HepG2 (cell line): Measurements from ENCODE around the gene CBX5. TPM values are rescaled to one million over a fixed set of nuclear protein-coding genes. Genes with fewer than 3 reads are reported as not detected.
A peak's percentile ranks its signal among the peaks of the same experiment; 100 is the strongest.

Source experiments
- ATF1 ChIP-seq: IDR thresholded peaks from 2 replicates; pipeline ENCODE4 v1.6.1; 2016; ENCODE audit warnings: mild to moderate bottlenecking, control low read depth
- BCL6 ChIP-seq: IDR thresholded peaks from 2 replicates; pipeline ENCODE4 v1.6.1; 2016; ENCODE audit warnings: missing genetic modification reagents, missing compliant biosample characterization
- CBFB ChIP-seq: sonication (generic); formaldehyde crosslinking; IDR thresholded peaks from 2 replicates; pipeline ENCODE4 v1.4.0; 2020; ENCODE audit warnings: missing genetic modification reagents
- DNMT3B ChIP-seq: conservative IDR thresholded peaks from 2 replicates; pipeline ENCODE4 v1.6.1; 2016; ENCODE audit warnings: missing biosample characterization, control low read depth
- EEA1 ChIP-seq: sonication (generic); formaldehyde crosslinking; IDR thresholded peaks from 2 replicates; pipeline ENCODE4 v1.5.1; 2020; ENCODE audit warnings: mild to moderate bottlenecking, missing genetic modification reagents, borderline replicate concordance
- HDAC2 ChIP-seq: sonication (generic); formaldehyde crosslinking; IDR thresholded peaks from 2 replicates; pipeline ENCODE4 v1.4.0; 2020; ENCODE audit warnings: missing genetic modification reagents
- HNF4G ChIP-seq, 2 experiments: sonication (generic) in 1 of 2; formaldehyde crosslinking in 1 of 2; IDR thresholded peaks; 2 replicates each; pipeline versions ENCODE4 v1.4.0 to v1.6.1; 2011 to 2020; ENCODE audit warnings: borderline replicate concordance in 2 of 2, low read depth in 2 of 2, mild to moderate bottlenecking in 2 of 2, low read length in 1 of 2, missing genetic modification reagents in 1 of 2, moderate library complexity in 1 of 2
- MAZ ChIP-seq, 2 experiments: sonication (generic) in 1 of 2; formaldehyde crosslinking in 1 of 2; IDR thresholded peaks; 2 replicates each; pipeline versions ENCODE4 v1.5.0 to v1.6.1; 2012 to 2020; ENCODE audit warnings: low read depth in 2 of 2, mild to moderate bottlenecking in 2 of 2, borderline replicate concordance in 1 of 2, improper control_type of control experiment in 1 of 2, low read length in 1 of 2, missing genetic modification reagents in 1 of 2, moderate library complexity in 1 of 2
- MED8 ChIP-seq: sonication (generic); formaldehyde crosslinking; IDR thresholded peaks from 2 replicates; pipeline ENCODE4 v1.8.1; 2023; ENCODE audit warnings: mild to moderate bottlenecking, missing genetic modification reagents; ENCODE audit not compliant: insufficient replicate concordance
- MIXL1 ChIP-seq: IDR thresholded peaks from 2 replicates; pipeline ENCODE4 v1.6.1; 2016
- NFYC ChIP-seq: IDR thresholded peaks from 2 replicates; pipeline ENCODE4 v1.6.1; 2016; ENCODE audit warnings: missing genetic modification reagents, missing compliant biosample characterization
- PAX8 ChIP-seq: sonication (generic); formaldehyde crosslinking; IDR thresholded peaks from 2 replicates; pipeline ENCODE4 v1.8.0; 2022; ENCODE audit warnings: mild to moderate bottlenecking, missing genetic modification reagents, borderline replicate concordance
- PHF20 ChIP-seq: sonication (generic); formaldehyde crosslinking; IDR thresholded peaks from 2 replicates; pipeline ENCODE4 v1.5.0; 2020; ENCODE audit warnings: mild to moderate bottlenecking, missing genetic modification reagents
- PHF21A ChIP-seq: sonication (generic); formaldehyde crosslinking; IDR thresholded peaks from 2 replicates; pipeline ENCODE4 v1.5.0; 2020; ENCODE audit warnings: mild to moderate bottlenecking, missing genetic modification reagents
- POLR2G ChIP-seq: fragments of 200-400 bp; formaldehyde crosslinking; IDR thresholded peaks from 2 replicates; pipeline ENCODE4 v1.6.1; 2018; ENCODE audit warnings: mild to moderate bottlenecking, low read depth, low read length, moderate library complexity
- RAD21 ChIP-seq: fragments of 450-650 bp; formaldehyde crosslinking; IDR thresholded peaks from 2 replicates; pipeline ENCODE4 v1.5.0; 2020; ENCODE audit warnings: mild to moderate bottlenecking
- RBFOX2 ChIP-seq: fragments of 200-400 bp; formaldehyde crosslinking; IDR thresholded peaks from 2 replicates; pipeline ENCODE4 v1.6.1; 2017; ENCODE audit warnings: low read depth, mild to moderate bottlenecking, low read length
- REXO4 ChIP-seq: sonication (generic); formaldehyde crosslinking; IDR thresholded peaks from 2 replicates; pipeline ENCODE4 v1.8.0; 2022; ENCODE audit warnings: missing genetic modification reagents, mild to moderate bottlenecking, borderline replicate concordance
- RFX5 ChIP-seq: IDR thresholded peaks from 2 replicates; pipeline ENCODE4 v1.6.1; 2011; ENCODE audit warnings: low read depth, low read length, improper control_type of control experiment
- ZNF326 ChIP-seq: sonication (generic); formaldehyde crosslinking; IDR thresholded peaks from 2 replicates; pipeline ENCODE4 v1.4.0; 2020; ENCODE audit warnings: missing genetic modification reagents, borderline replicate concordance
- ZNF343 ChIP-seq: sonication (generic); formaldehyde crosslinking; IDR thresholded peaks from 2 replicates; pipeline ENCODE4 v1.4.0; 2020; ENCODE audit warnings: mild to moderate bottlenecking, missing genetic modification reagents
- ZNF616 ChIP-seq: sonication (generic); formaldehyde crosslinking; IDR thresholded peaks from 2 replicates; pipeline ENCODE4 v1.5.0; 2020; ENCODE audit warnings: low read depth, mild to moderate bottlenecking, missing genetic modification reagents
- ZSCAN29 ChIP-seq: sonication (generic); formaldehyde crosslinking; conservative IDR thresholded peaks from 2 replicates; pipeline ENCODE4 v1.4.0; 2020; ENCODE audit warnings: mild to moderate bottlenecking, missing genetic modification reagents
- polyA plus RNA-seq, 8 experiments: library from polyadenylated mRNA; depleted of rRNA in 3 of 8; stranded (reverse) in 7 of 8; unstranded in 1 of 8; fragments of >200 nt; fragmentation: Illumina TruSeq in 4 of 8; extraction: Trizol in 4 of 8; gene quantifications; 2 replicates each; pipeline versions ENCODE4 v1.2.1 to v1.2.3, GENCODE V29; 2011 to 2016; ENCODE audit warnings: low read depth in 4 of 8, missing spikeins in 1 of 8, mixed read lengths in 1 of 8; ENCODE audit not compliant: insufficient read depth in 1 of 8
- total RNA-seq, 5 experiments: library from RNA; depleted of rRNA; stranded (reverse); fragments of >200 nt; fragmentation: Illumina TruSeq; extraction: Trizol; gene quantifications; 2 replicates each; pipeline ENCODE4 v1.2.3, GENCODE V29; 2016; ENCODE audit warnings: low read depth in 1 of 5
- TF ChIP-seq, protein P1 (sequence below): sonication (generic); formaldehyde crosslinking; IDR thresholded peaks from 2 replicates; pipeline ENCODE4 v1.5.0; 2020; ENCODE audit warnings: mild to moderate bottlenecking, missing genetic modification reagents
- TF ChIP-seq, protein P2 (sequence below): sonication (generic); formaldehyde crosslinking; IDR thresholded peaks from 2 replicates; pipeline ENCODE4 v1.5.0; 2020; ENCODE audit warnings: mild to moderate bottlenecking, missing genetic modification reagents, moderate library complexity
- TF ChIP-seq, protein P3 (sequence below): sonication (generic); formaldehyde crosslinking; IDR thresholded peaks from 2 replicates; pipeline ENCODE4 v1.4.0; 2020; ENCODE audit warnings: missing genetic modification reagents

The CBX5 gene
- total and polyA plus RNA-seq, 2 of the 13 experiments (the other 11 are each of a cell fraction or from before 2014, with no cell fraction given) = 16.0 to 22.2 TPM

DNA sequence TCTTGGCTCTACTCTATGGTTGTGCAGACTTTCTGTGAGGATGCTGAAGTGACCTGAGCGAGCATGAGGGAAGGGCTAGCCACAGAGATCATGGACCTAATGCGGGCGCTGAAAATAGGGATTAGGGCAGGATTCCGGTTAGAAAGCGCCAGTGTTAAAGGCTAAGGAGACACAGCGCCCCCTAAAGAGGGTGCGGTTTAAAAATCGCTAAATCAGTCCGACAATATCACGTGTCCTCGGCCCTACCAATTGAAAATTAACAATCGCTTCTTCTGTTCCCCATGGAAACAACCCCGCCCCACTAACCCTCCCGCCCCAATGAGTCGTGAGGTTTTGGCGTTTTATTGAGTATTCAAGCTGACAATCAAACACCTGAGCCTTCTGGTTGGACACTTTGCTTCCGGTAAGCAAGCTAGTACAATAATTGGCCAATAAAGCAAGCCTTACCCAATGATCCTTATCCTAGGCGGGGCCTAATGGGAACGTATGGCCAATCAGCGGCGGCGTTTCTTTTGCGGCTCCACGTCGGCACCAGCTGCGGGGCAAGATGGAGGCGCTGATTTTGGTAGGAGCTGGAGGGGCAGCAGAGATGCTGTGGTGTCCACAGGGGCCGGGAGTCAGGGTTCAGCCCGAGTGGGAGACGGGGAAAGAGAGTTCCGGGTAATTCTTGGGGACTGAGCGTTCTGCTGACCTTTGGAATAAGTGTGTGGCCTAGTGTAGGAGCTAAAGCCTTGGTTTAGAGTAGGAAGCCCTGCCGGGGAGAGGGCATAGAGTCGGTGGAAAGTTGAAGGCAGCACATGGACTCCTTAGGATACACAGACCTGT, 44.9 kb upstream of the CBX5 start, which contains the start of gene COPZ1 (continued):
- TF ChIP-seq, protein P1, sequence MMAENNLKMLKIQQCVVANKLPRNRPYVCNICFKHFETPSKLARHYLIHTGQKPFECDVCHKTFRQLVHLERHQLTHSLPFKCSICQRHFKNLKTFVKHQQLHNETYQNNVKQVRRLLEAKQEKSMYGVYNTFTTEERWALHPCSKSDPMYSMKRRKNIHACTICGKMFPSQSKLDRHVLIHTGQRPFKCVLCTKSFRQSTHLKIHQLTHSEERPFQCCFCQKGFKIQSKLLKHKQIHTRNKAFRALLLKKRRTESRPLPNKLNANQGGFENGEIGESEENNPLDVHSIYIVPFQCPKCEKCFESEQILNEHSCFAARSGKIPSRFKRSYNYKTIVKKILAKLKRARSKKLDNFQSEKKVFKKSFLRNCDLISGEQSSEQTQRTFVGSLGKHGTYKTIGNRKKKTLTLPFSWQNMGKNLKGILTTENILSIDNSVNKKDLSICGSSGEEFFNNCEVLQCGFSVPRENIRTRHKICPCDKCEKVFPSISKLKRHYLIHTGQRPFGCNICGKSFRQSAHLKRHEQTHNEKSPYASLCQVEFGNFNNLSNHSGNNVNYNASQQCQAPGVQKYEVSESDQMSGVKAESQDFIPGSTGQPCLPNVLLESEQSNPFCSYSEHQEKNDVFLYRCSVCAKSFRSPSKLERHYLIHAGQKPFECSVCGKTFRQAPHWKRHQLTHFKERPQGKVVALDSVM (CRISPR knock-in tag) = 0 out of 2 replicates have a peak, but pooled peaks have one; percentile 15
- TF ChIP-seq NFYC (CRISPR knock-in tag) (peak; percentile 98), ZNF343 (no peak), ZSCAN29 (no peak; the same call in 1 of the 2 replicates), PHF20 (CRISPR knock-in tag) (peak; percentile 72; the same call in 1 of the 2 replicates), POLR2G (peak; percentile 96), RFX5 (peak; percentile 90), CBFB (0 out of 2 replicates have a peak, but pooled peaks have one; percentile 33), DNMT3B (CRISPR knock-in tag) (0 out of 2 replicates have a peak, but pooled peaks have one; percentile 4), MIXL1 (CRISPR knock-in tag) (peak; percentile 55), PAX8 (CRISPR knock-in tag) (no peak), MAZ (IDR thresholded peaks at IDR 0.05; ENCODE audit: borderline replicate concordance, low read depth, low read length) (0 out of 2 replicates have a peak, but pooled peaks have one; percentile 24), MAZ (CRISPR knock-in tag; IDR thresholded peaks at IDR 0.05; ENCODE audit: low read depth) (peak; percentile 63), ATF1 (peak; percentile 95), HDAC2 (peak; percentile 30; the same call in 1 of the 2 replicates), RAD21 (CRISPR knock-in tag) (peak; percentile 79), MED8 (peak; percentile 21), RBFOX2 (peak; percentile 78), REXO4 (CRISPR knock-in tag) (no peak), BCL6 (CRISPR knock-in tag) (no peak), PHF21A (CRISPR knock-in tag) (peak; percentile 36; the same call in 1 of the 2 replicates), ZNF326 (CRISPR knock-in tag) (no peak), ZNF616 (0 out of 2 replicates have a peak, but pooled peaks have one; percentile 49), EEA1 (CRISPR knock-in tag) (no peak; the same call in 1 of the 2 replicates), HNF4G (IDR thresholded peaks at IDR 0.05; ENCODE audit: borderline replicate concordance, low read depth, low read length) (no peak), HNF4G (CRISPR knock-in tag; IDR thresholded peaks at IDR 0.05; ENCODE audit: borderline replicate concordance, low read depth) (no peak)
- TF ChIP-seq, protein P2, sequence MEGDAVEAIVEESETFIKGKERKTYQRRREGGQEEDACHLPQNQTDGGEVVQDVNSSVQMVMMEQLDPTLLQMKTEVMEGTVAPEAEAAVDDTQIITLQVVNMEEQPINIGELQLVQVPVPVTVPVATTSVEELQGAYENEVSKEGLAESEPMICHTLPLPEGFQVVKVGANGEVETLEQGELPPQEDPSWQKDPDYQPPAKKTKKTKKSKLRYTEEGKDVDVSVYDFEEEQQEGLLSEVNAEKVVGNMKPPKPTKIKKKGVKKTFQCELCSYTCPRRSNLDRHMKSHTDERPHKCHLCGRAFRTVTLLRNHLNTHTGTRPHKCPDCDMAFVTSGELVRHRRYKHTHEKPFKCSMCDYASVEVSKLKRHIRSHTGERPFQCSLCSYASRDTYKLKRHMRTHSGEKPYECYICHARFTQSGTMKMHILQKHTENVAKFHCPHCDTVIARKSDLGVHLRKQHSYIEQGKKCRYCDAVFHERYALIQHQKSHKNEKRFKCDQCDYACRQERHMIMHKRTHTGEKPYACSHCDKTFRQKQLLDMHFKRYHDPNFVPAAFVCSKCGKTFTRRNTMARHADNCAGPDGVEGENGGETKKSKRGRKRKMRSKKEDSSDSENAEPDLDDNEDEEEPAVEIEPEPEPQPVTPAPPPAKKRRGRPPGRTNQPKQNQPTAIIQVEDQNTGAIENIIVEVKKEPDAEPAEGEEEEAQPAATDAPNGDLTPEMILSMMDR = peak; percentile 90
- TF ChIP-seq, protein P3, sequence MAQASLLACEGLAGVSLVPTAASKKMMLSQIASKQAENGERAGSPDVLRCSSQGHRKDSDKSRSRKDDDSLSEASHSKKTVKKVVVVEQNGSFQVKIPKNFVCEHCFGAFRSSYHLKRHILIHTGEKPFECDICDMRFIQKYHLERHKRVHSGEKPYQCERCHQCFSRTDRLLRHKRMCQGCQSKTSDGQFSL (CRISPR knock-in tag) = 0 out of 2 replicates have a peak, but pooled peaks have one; percentile 44
